Measurements from ENCODE around the gene NPC1L1.
"Not testable (repeated sequence)": the region's sequence is repeated elsewhere in the genome, so short reads cannot be mapped to it uniquely, and the experiment has no call there.

Gene NPC1L1

GRCh38 chr7:44564606-44565005, 23.5 kb upstream of the NPC1L1 start:
- DNase-seq (ENCODE audit: low read depth) = no peak
- TF ChIP-seq CTCF (IDR thresholded peaks at IDR 0.05; ENCODE audit: insufficient read depth, low read depth, low read length, missing control alignments) = no peak
- no peak overlapping the region for H3K4me3 ChIP-seq (ENCODE audit: low read length)

- TF ChIP-seq CTCF (IDR thresholded peaks at IDR 0.05; ENCODE audit: insufficient read depth, low read depth, low read length, missing control alignments) = no peak
- no peak overlapping the region for H3K4me3 ChIP-seq (ENCODE audit: low read length)
- no peak for DNase-seq (ENCODE audit: low read depth)
These were observed 22.1 kb upstream of the NPC1L1 start for GRCh38 chr7:44563171-44563679.

GRCh38 chr7:44562622-44562962, 21.5 kb upstream of the NPC1L1 start:
- not testable (repeated sequence) for DNase-seq (ENCODE audit: low read depth)

GRCh38 chr7:44561962-44562621, 21.0 kb upstream of the NPC1L1 start:
- DNase-seq (ENCODE audit: low read depth) = peak; percentile 65
- no peak for TF ChIP-seq CTCF (IDR thresholded peaks at IDR 0.05; ENCODE audit: insufficient read depth, low read depth, low read length, missing control alignments)
- no peak overlapping the region for H3K4me3 ChIP-seq (ENCODE audit: low read length)

More at GRCh38 chr7:44562622-44562962, 21.5 kb upstream of the NPC1L1 start:
- H3K4me3 ChIP-seq (ENCODE audit: low read length) = not testable (repeated sequence)

GRCh38 chr7:44561481-44561880, 20.4 kb upstream of the NPC1L1 start:
- H3K4me3 ChIP-seq (ENCODE audit: low read length) = no peak overlapping the region
- TF ChIP-seq CTCF (IDR thresholded peaks at IDR 0.05; ENCODE audit: insufficient read depth, low read depth, low read length, missing control alignments) = no peak
- no peak for DNase-seq (ENCODE audit: low read depth)

- no peak for DNase-seq (ENCODE audit: low read depth)
- no peak for TF ChIP-seq CTCF (IDR thresholded peaks at IDR 0.05; ENCODE audit: insufficient read depth, low read depth, low read length, missing control alignments)
- H3K4me3 ChIP-seq (ENCODE audit: low read length) = no peak overlapping the region
These were observed 18.4 kb upstream of the NPC1L1 start for GRCh38 chr7:44559485-44559884.

- no peak overlapping the region for H3K4me3 ChIP-seq (ENCODE audit: low read length)
- DNase-seq (ENCODE audit: low read depth) = no peak
- TF ChIP-seq CTCF (IDR thresholded peaks at IDR 0.05; ENCODE audit: insufficient read depth, low read depth, low read length, missing control alignments) = no peak
These were observed 16.4 kb upstream of the NPC1L1 start for GRCh38 chr7:44557485-44557884.

Data from epithelial cell of esophagus (primary cell).